GM12878 (cell line): Measurements from ENCODE around the gene PRKX. TPM values are rescaled to one million over a fixed set of nuclear protein-coding genes. Genes with fewer than 3 reads are reported as not detected.
"Not testable (repeated sequence)": the region's sequence is repeated elsewhere in the genome, so short reads cannot be mapped to it uniquely, and the experiment has no call there.

Source experiments
- ATAC-seq: fragments of 200-7000 bp; cut with Tn5 transposase; 3 replicates; pipeline ENCODE4 v1.9.1; 2020; ENCODE audit warnings: mild to moderate bottlenecking, moderate library complexity
- BruUV-seq: library from RNA; stranded (reverse); fragments of 400-500 nt; replicated peaks from 2 replicates; lab custom pipeline; 2021; lab: Mats Ljungman, UMichigan
- CTCF ChIA-PET: fragments of 300-600 bp; sonication (Branson Sonifier 250); formaldehyde crosslinking; extraction: SDS; loops from one replicate; lab custom pipeline; 2021; ENCODE audit warnings: inconsistent platforms; lab: Yijun Ruan, JAX
- POLR2A ChIA-PET: fragments of 350-600 bp; formaldehyde crosslinking; extraction: SDS; loops from one replicate; lab custom pipeline; 2021; ENCODE audit warnings: inconsistent platforms; lab: Charles Lee
- RAD21 ChIA-PET: fragments of 300-600 bp; sonication (Branson Sonifier 250); formaldehyde crosslinking; loops from one replicate; lab custom pipeline; 2023; ENCODE audit warnings: antibody characterized with exemption; ENCODE audit not compliant: unreplicated experiment; lab: Charles Lee
- SMC1A ChIA-PET: fragments of 300-600 bp; sonication (Branson Sonifier 250); formaldehyde crosslinking; loops from one replicate; lab custom pipeline; 2023; ENCODE audit not compliant: unreplicated experiment, uncharacterized antibody; lab: Charles Lee
- DNase-seq: peaks from one replicate; pipeline ENCODE4 v3.0.0-alpha.2; 2011; ENCODE audit warnings: low read depth, low spot score
- FAIRE-seq: peaks from 3 replicates; lab custom pipeline; 2011; peaks lifted over from hg19 to GRCh38; lab: Jason Lieb, UNC
- H2AFZ ChIP-seq: 2 replicates; pipeline ENCODE4 v1.6.0; 2011; ENCODE audit warnings: low read depth, low read length, control low read depth; ENCODE audit not compliant: control insufficient read depth
- H3K27ac ChIP-seq: 2 replicates; pipeline ENCODE4 v1.5.1; 2011; ENCODE audit warnings: control low read depth; ENCODE audit not compliant: control insufficient read depth, insufficient read depth
- H3K27me3 ChIP-seq, 2 experiments: replicated peaks in 1 of 2; 2 replicates each; pipeline versions ENCODE4 v1.6.0 to v1.6.1; 2011; ENCODE audit warnings: low read length in 1 of 2; ENCODE audit not compliant: control insufficient read depth in 2 of 2, insufficient read depth in 2 of 2
- H3K36me3 ChIP-seq, 2 experiments: 2 replicates each; pipeline ENCODE4 v1.5.1; 2011; ENCODE audit warnings: low read length in 1 of 2; ENCODE audit not compliant: control insufficient read depth in 2 of 2, insufficient read depth in 2 of 2
- H3K4me1 ChIP-seq: 2 replicates; pipeline ENCODE4 v1.6.1; 2011; ENCODE audit warnings: mild to moderate bottlenecking, low read length, moderate library complexity, mixed read lengths; ENCODE audit not compliant: control insufficient read depth, insufficient read depth
- H3K4me2 ChIP-seq: 2 replicates; pipeline ENCODE4 v1.6.0; 2011; ENCODE audit warnings: control low read depth; ENCODE audit not compliant: control insufficient read depth, insufficient read depth
- H3K4me3 ChIP-seq: fragments of 200-600 bp; sonication (generic); 2 replicates; pipeline ENCODE4 v1.5.1; 2016
- H3K79me2 ChIP-seq: 2 replicates; pipeline ENCODE4 v1.6.0; 2011; ENCODE audit warnings: low read length; ENCODE audit not compliant: control insufficient read depth, insufficient read depth
- H3K9ac ChIP-seq: 2 replicates; pipeline ENCODE4 v1.8.0; 2011; ENCODE audit warnings: low read length, control low read depth, mixed read lengths; ENCODE audit not compliant: control insufficient read depth, insufficient read depth
- H3K9me3 ChIP-seq: replicated peaks from 3 replicates; pipeline ENCODE4 v1.5.1; 2011; ENCODE audit warnings: mild to moderate bottlenecking, low read length; ENCODE audit not compliant: control insufficient read depth, insufficient read depth
- H4K20me1 ChIP-seq: 2 replicates; pipeline ENCODE4 v1.6.0; 2011; ENCODE audit not compliant: control insufficient read depth, insufficient read depth
- LARP7 ChIP-seq: fragments of 450-650 bp; IDR thresholded peaks from 2 replicates; pipeline ENCODE4 v1.6.1; 2017; ENCODE audit warnings: mild to moderate bottlenecking
- TCF3 ChIP-seq: IDR thresholded peaks from 2 replicates; pipeline ENCODE4 v1.6.1; 2012; ENCODE audit warnings: low read depth, mild to moderate bottlenecking, low read length, borderline replicate concordance; ENCODE audit not compliant: insufficient read depth
- WGBS: methylation state at CpG from one replicate; pipeline ENCODE4 v1.1.6; 2016; ENCODE audit warnings: low lambda C conversion rate; ENCODE audit not compliant: insufficient replicate concordance, insufficient coverage; ENCODE audit errors: missing lambda C conversion rate; 5-methylcytosine and 5-hydroxymethylcytosine counted together
- in situ Hi-C: fragments of 300-500 bp; cut with MboI; formaldehyde crosslinking; loops from 9 replicates; pipeline ENCODE4 v1.14.3; 2018; ENCODE audit warnings: mixed read lengths
- intact Hi-C: fragments of 100-400 bp; cut with micrococcal nuclease; formaldehyde crosslinking; loops from one replicate; pipeline ENCODE4 v1.14.2; 2022; ENCODE audit not compliant: unreplicated experiment
- polyA plus RNA-seq, 11 experiments: library from polyadenylated mRNA; depleted of rRNA in 4 of 11; unstranded in 6 of 11; stranded (reverse) in 5 of 11; fragments of >200 nt; fragmentation: Nextera tagmentation in 4 of 11; fragmentation: Illumina TruSeq in 1 of 11; extraction: Ambion mirVana in 4 of 11; extraction: Trizol in 1 of 11; gene quantifications; 1 replicate in 1 of 11; 2 replicates in 10 of 11; pipeline versions ENCODE4 v1.2.1 to v1.2.3, GENCODE V29; 2011 to 2016; ENCODE audit warnings: inconsistent platforms in 2 of 11, missing spikeins in 2 of 11, low read depth in 1 of 11
- total RNA-seq, 4 experiments: library from RNA; depleted of rRNA in 3 of 4; stranded (reverse); fragments of >200 nt in 3 of 4; fragmentation: Illumina TruSeq in 1 of 4; extraction: Trizol in 1 of 4; gene quantifications; 2 replicates each; pipeline versions ENCODE4 v1.2.1 to v1.2.3, GENCODE V29; 2013 to 2021

Gene PRKX
- total and polyA plus RNA-seq, 10 of the 15 experiments (the other 5 are each of a cell fraction or from before 2014, with no cell fraction given): 3.9 to 45.3 (median 23.9) TPM

GRCh38 chrX:3738509-3738908, 25.1 kb upstream of the PRKX start:
- DNase-seq (no peak), FAIRE-seq (no peak), ATAC-seq (no peak)
- no TSS peak for BruUV-seq
- intact Hi-C loops (no loop called here), in situ Hi-C loops (no loop called here)
- ChIA-PET POLR2A (no interaction called here), SMC1A (interaction anchor here (0.6 to 1.2 kb wide), 2 partner anchors 62 to 87 kb away, joined by 3 to 4 read pairs; no protein-coding TSS in a partner anchor), CTCF (no interaction called here), RAD21 (no interaction called here)
- Histone ChIP-seq H3K4me3 (no peak overlapping the region), H3K9ac (no peak overlapping the region), H3K4me2 (no peak overlapping the region), H3K27me3 (no peaks in the 10 kb centered on the region), H4K20me1 (no peaks in the 10 kb centered on the region), H3K4me1 (no peaks in the 10 kb centered on the region), H3K9me3 (no peaks in the 10 kb centered on the region; the same call in 2 of the 3 replicates), H2AFZ (no peak overlapping the region), H3K36me3 (no peaks in the 10 kb centered on the region), H3K27ac (no peak overlapping the region), H3K79me2 (no peaks in the 10 kb centered on the region)
- TF ChIP-seq TCF3 (no peak), LARP7 (no peak)

GRCh38 chrX:3736536-3736935, 23.1 kb upstream of the PRKX start:
- H3K27ac ChIP-seq, H2AFZ ChIP-seq, H3K9me3 ChIP-seq, H3K36me3 ChIP-seq, H3K27me3 ChIP-seq, ATAC-seq, H3K9ac ChIP-seq, RAD21 ChIA-PET, BruUV-seq, H3K4me1 ChIP-seq, in situ Hi-C loops, FAIRE-seq, DNase-seq, H3K4me3 ChIP-seq, POLR2A ChIA-PET, H3K4me2 ChIP-seq, SMC1A ChIA-PET, CTCF ChIA-PET, intact Hi-C loops, H4K20me1 ChIP-seq, H3K79me2 ChIP-seq: not testable (repeated sequence)
- WGBS: 66% methylated on average over 11 of the region's 11 CpGs

GRCh38 chrX:3735891-3736290, 22.4 kb upstream of the PRKX start:
- H2AFZ ChIP-seq, H3K4me3 ChIP-seq, SMC1A ChIA-PET, H3K36me3 ChIP-seq, in situ Hi-C loops, ATAC-seq, H3K27me3 ChIP-seq, CTCF ChIA-PET, intact Hi-C loops, H3K79me2 ChIP-seq, H4K20me1 ChIP-seq, H3K27ac ChIP-seq, DNase-seq, FAIRE-seq, H3K9ac ChIP-seq, BruUV-seq, H3K4me2 ChIP-seq, POLR2A ChIA-PET, RAD21 ChIA-PET, H3K4me1 ChIP-seq, H3K9me3 ChIP-seq: not testable (repeated sequence)
- WGBS: 40% methylated on average over 6 of the region's 6 CpGs

DNA sequence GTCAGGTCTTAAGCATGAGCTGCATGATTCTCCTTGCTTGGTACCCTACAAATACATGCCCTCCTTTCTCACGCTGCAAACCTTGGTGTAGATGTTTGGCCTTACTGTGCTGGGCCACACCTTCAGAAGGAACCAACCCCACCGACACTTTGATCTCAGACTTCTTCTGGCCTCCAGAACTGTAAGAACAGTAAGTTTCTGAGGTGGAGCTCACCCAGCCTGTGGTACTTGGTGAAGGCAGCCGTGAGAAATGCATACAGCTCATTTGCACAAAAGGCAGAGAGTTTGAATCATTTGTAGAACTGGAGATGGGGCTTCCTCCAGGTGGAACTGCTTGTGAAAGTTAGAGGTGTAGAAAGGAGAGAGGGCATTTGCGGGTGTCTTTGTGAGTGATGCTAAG, 21.0 kb upstream of the PRKX start:
- SMC1A ChIA-PET, H3K4me1 ChIP-seq, H3K9me3 ChIP-seq, H3K9ac ChIP-seq, H3K4me2 ChIP-seq, BruUV-seq, ATAC-seq, DNase-seq, H3K27ac ChIP-seq, FAIRE-seq, RAD21 ChIA-PET, H3K27me3 ChIP-seq, CTCF ChIA-PET, H2AFZ ChIP-seq, H3K4me3 ChIP-seq, intact Hi-C loops, H3K36me3 ChIP-seq, H3K79me2 ChIP-seq, H4K20me1 ChIP-seq, in situ Hi-C loops: not testable (repeated sequence)
- WGBS: 19% methylated on average over 4 of the region's 4 CpGs
- POLR2A ChIA-PET: interaction anchor here (0.7 kb wide), 1 partner anchor 16 kb away, joined by 3 read pairs; no protein-coding TSS in a partner anchor
